Stimulated activated naive B cell treated with anti-CD40 and anti-IgM and Interleukin-4, amounts not matched to agents 10 μg/mL and 1 μg/mL and 100 μg/mL, for 72 hours (primary cell): ENCODE results near the gene ZSCAN12.

Experiments
- ATAC-seq, 2 donors: fragments of 150-1000 bp; cut with Tn5 transposase; replicated peaks; 2 replicates each; pipeline ENCODE4 v1.10.0; 2021; ENCODE audit warnings: moderate library complexity in 1 of 2
- DNase-seq: peaks from one replicate; pipeline ENCODE4 v3.0.0; 2021
- H3K27ac Mint-ChIP-seq: one replicate; pipeline ENCODE4 v1.8.0; 2022; ENCODE audit warnings: mild to moderate bottlenecking, mixed read lengths
- H3K27me3 Mint-ChIP-seq, 2 donors: one replicate each; pipeline ENCODE4 v1.8.0; 2022; ENCODE audit warnings: mixed read lengths in 2 of 2
- H3K36me3 Mint-ChIP-seq, 2 donors: one replicate each; pipeline ENCODE4 v1.8.0; 2022; ENCODE audit warnings: mixed read lengths in 2 of 2, mild to moderate bottlenecking in 1 of 2
- H3K4me1 Mint-ChIP-seq, 2 donors: one replicate each; pipeline ENCODE4 v1.8.0; 2022; ENCODE audit warnings: mixed read lengths in 2 of 2, mild to moderate bottlenecking in 1 of 2
- H3K4me3 Mint-ChIP-seq, 2 donors: one replicate each; pipeline ENCODE4 v1.8.0; 2022; ENCODE audit warnings: mild to moderate bottlenecking in 2 of 2, mixed read lengths in 2 of 2, moderate library complexity in 1 of 2
- H3K9me3 Mint-ChIP-seq, 2 donors: one replicate each; pipeline ENCODE4 v1.8.0; 2022; ENCODE audit warnings: mixed read lengths in 2 of 2, mild to moderate bottlenecking in 1 of 2

Gene ZSCAN12

DNA sequence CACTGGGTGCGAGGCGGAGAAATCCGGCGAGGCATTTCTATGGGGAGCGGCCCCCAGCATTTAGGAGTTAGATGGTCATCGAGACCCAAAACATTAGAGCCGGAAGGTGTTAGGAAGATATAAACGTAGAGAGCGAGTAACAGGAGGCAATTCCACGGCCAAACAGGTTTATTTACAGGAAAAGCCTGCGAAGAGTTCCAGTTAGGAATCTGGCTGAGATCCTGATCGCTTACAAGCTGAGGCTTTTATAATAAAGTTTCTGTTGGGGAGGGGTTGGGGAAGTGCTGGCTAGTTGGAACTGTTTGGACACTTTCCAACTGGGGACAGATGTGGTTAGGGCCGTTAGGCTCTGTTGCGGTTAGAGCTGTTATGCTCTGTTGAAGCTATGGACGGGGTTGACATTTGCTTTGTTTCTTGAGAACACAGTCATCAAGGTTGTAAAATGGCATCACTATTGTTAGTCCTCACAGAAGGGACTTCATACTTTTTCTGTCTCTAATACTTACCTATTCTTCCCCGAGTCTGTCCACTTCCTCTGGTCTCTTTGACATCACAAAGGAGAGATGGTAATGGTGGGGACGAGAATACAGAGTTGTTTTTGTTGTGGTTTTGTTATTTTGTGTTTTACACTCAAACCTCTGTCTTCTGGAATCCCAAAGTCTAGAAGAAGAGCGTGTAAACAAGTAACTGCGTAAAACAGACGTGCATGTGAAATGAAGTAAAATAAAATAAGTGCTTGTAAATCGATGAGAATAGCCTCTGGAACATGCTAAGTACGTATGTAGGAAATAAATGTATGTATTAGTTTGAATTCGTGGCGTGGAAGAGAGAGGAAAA lies 63.0 kb downstream of the ZSCAN12 start:
- Mint-ChIP-seq H3K9me3 (peaks cover 0 to 8% of the 10 kb centered on the region in 2 donors), H3K4me3 (no peak overlapping the region), H3K4me1 (peaks cover 10 to 17% of the 10 kb centered on the region in 2 donors), H3K27me3 (no peaks in the 10 kb centered on the region), H3K36me3 (peaks cover 3 to 4% of the 10 kb centered on the region in 2 donors), H3K27ac (no peak overlapping the region)
- DNase-seq (peak; percentile 70), ATAC-seq (peak; percentile 75 to 79)

- Mint-ChIP-seq H3K9me3 (peaks cover 0 to 5% of the 10 kb centered on the region in 2 donors), H3K27me3 (no peaks in the 10 kb centered on the region), H3K4me1 (peaks cover 10 to 17% of the 10 kb centered on the region in 2 donors), H3K27ac (no peak within 1 kb of the TSS), H3K36me3 (peaks cover 3 to 4% of the 10 kb centered on the region in 2 donors), H3K4me3 (no peak within 1 kb of the TSS)
- DNase-seq: peak; percentile 85
- peak; percentile 84 for ATAC-seq
Observed at GRCh38 chr6:28335564-28336283, 63.8 kb downstream of the ZSCAN12 start, which contains the start of gene ZSCAN31. TSS of gene ZSCAN31 (minus strand) at chr6:28336148. CDS start at chr6:28329683, 6,465 bp downstream.

DNA sequence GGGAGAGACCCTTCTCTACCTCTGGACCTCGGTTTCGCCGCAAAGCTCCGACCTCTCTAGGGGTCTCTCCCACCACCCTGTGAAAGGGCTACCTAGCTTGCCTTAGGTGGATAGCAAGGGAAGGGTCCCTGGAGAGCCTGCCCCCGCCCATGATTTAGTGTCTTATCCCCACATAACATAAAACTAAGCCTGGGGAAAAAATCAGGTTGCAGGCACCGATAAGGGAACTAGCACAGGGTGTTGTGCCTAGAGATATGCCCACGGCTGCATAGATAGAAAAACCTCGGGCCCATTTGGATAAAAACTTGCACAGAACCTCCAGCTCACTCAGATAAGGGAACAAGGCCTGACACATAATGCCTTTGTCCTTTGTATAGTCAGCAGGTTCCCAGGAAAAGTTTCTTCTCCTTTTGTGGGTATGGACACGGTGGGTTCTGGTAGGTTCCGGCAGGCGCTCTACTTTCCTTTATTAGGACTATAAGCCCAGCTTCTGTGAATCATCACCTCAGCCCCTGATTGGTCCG lies 64.4 kb downstream of the ZSCAN12 start:
- no peaks in the 10 kb centered on the region for H3K27me3 Mint-ChIP-seq
- peaks cover 0 to under 1% of the 10 kb centered on the region in 2 donors for H3K36me3 Mint-ChIP-seq
- no peak overlapping the region for H3K4me3 Mint-ChIP-seq
- ATAC-seq: peak; percentile 1 to 3
- H3K9me3 Mint-ChIP-seq: peaks cover 0 to 3% of the 10 kb centered on the region in 2 donors
- no peak overlapping the region for H3K27ac Mint-ChIP-seq
- peaks cover 10 to 17% of the 10 kb centered on the region in 2 donors for H3K4me1 Mint-ChIP-seq
- no peak for DNase-seq

GRCh38 chr6:28334286-28335039 lies 65.1 kb downstream of the ZSCAN12 start:
- Mint-ChIP-seq H3K27ac (peak overlapping the region; percentile 78), H3K36me3 (peaks cover 0 to under 1% of the 10 kb centered on the region in 2 donors), H3K4me1 (peaks cover 10 to 17% of the 10 kb centered on the region in 2 donors), H3K4me3 (no peak overlapping the region), H3K27me3 (no peaks in the 10 kb centered on the region), H3K9me3 (peaks cover 0 to 3% of the 10 kb centered on the region in 2 donors)
- no peak for ATAC-seq
- DNase-seq: no peak

DNA sequence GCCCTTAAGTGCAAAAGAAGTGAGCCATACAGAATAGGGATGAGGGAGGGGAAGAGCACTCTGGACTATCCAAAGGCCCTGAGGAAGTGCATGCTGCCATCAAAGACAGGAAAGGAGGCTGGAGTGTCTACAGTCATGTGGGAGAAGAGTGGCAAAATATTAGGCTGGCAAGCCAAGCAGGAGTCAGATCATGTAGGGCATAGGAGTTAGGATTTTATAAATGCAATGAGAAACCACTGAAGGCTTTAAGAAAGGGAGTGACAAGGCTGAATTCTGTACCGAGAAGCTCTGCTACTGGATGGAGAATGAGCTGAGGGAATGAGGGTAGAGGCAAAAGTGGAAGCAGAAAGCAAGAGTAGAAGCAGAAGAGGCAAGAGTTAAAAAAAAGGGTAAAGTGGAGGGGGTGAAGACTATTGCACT lies 65.9 kb downstream of the ZSCAN12 start:
- no peaks in the 10 kb centered on the region for H3K27me3 Mint-ChIP-seq
- peaks cover 6 to 11% of the 10 kb centered on the region in 2 donors for H3K9me3 Mint-ChIP-seq
- DNase-seq (no peak), ATAC-seq (no peak)
- peaks cover 10 to 17% of the 10 kb centered on the region in 2 donors for H3K4me1 Mint-ChIP-seq
- peaks cover 7 to 8% of the 10 kb centered on the region in 2 donors for H3K36me3 Mint-ChIP-seq
- no peak overlapping the region for H3K4me3 Mint-ChIP-seq
- H3K27ac Mint-ChIP-seq: no peak overlapping the region

- no peak for DNase-seq
- no peak for ATAC-seq
- Mint-ChIP-seq H3K4me3 (no peak overlapping the region), H3K9me3 (peaks cover 6 to 11% of the 10 kb centered on the region in 2 donors), H3K36me3 (peaks cover 7 to 8% of the 10 kb centered on the region in 2 donors), H3K27me3 (no peaks in the 10 kb centered on the region), H3K27ac (peak overlapping the region; percentile 4), H3K4me1 (peaks cover 10 to 17% of the 10 kb centered on the region in 2 donors)
Observed at GRCh38 chr6:28333047-28333446, 66.5 kb downstream of the ZSCAN12 start.

DNA sequence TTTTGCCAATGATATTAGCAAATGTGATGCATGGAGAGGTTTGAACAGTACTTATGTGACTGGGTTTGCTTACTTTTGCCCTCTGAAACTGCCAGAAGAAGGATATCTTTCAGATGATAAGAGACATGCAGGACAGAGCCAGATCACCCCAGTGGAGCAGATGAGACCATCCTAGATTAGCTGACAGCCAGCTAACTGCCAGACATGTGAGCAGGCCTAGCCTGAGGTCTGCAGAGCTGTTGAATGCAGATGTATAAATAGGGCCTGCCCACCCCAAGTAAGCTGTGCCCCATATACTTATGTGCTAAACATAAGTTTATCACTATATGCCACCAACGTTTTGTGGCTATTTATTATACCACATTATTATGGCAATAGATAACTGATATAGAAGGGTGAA lies 69.5 kb downstream of the ZSCAN12 start:
- no peak overlapping the region for H3K27ac Mint-ChIP-seq
- H3K9me3 Mint-ChIP-seq: peaks cover 22 to 30% of the 10 kb centered on the region in 2 donors
- H3K4me3 Mint-ChIP-seq: no peak overlapping the region
- H3K4me1 Mint-ChIP-seq: peaks cover 10 to 15% of the 10 kb centered on the region in 2 donors
- H3K27me3 Mint-ChIP-seq: no peaks in the 10 kb centered on the region
- peaks cover 29 to 30% of the 10 kb centered on the region in 2 donors for H3K36me3 Mint-ChIP-seq
- ATAC-seq (no peak), DNase-seq (no peak)
